Measurements from ENCODE around the gene KDM3A.

DNA sequence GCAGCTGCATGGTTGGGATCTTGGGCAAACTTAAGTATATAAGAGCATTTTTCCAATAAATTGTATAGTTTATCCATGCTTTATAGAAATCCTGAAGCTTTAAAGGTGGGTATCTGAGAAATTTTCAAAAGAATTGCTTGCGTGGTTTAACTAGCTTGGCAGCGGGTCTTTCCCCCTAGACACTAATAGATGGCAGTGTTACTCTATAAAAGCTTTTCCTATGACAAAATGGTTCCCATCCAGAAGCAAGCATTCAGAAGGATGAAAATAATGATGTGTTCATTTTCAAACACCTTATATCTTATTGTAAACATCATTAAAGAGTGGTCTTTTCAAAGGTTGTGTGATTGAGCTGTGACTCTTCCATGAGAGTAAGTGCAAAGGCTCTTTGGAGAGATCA lies 45.9 kb downstream of the KDM3A start:
- no peak for TF ChIP-seq CTCF (IDR thresholded peaks at IDR 0.05)
- no peak for TF ChIP-seq POLR2A (IDR thresholded peaks at IDR 0.05)
